Neural progenitor cell (in vitro differentiated cells): ENCODE measurements around the gene CWF19L1.

ENCODE experiments used
- CTCF ChIP-seq: fragments of 200-600 bp; sonication (generic); IDR thresholded peaks from 2 replicates; pipeline ENCODE4 v1.5.1; 2017; ENCODE audit warnings: antibody characterized with exemption, mild to moderate bottlenecking
- EZH2 ChIP-seq: fragments of 200-600 bp; sonication (generic); IDR thresholded peaks from 2 replicates; pipeline ENCODE4 v1.6.1; 2017; ENCODE audit warnings: antibody characterized with exemption, mild to moderate bottlenecking, moderate library complexity

- TF ChIP-seq CTCF (no peak), EZH2 (no peak)
These were observed 23.9 kb upstream of the CWF19L1 start for GRCh38 chr10:100291356-100291755.
